ENCODE data around the gene PLEKHA7.
A peak's percentile ranks its signal among the peaks of the same experiment; 100 is the strongest.
"Not testable (repeated sequence)": the region's sequence is repeated elsewhere in the genome, so short reads cannot be mapped to it uniquely, and the experiment has no call there.

GRCh38 chr11:16918543-16919182 lies 95.6 kb downstream of the PLEKHA7 start:
- not testable (repeated sequence) for TF ChIP-seq POLR2AphosphoS5 (IDR thresholded peaks at IDR 0.05; ENCODE audit: low read depth); CTCF (IDR thresholded peaks at IDR 0.05; ENCODE audit: insufficient read depth, low read length); REST (IDR thresholded peaks at IDR 0.05; ENCODE audit: insufficient replicate concordance, low read depth); GABPA (IDR thresholded peaks at IDR 0.05; ENCODE audit: low read depth)
- peak; percentile 79 for TF ChIP-seq SPI1 (IDR thresholded peaks at IDR 0.05; ENCODE audit: borderline replicate concordance, low read depth)
